GM21529 (cell line): ENCODE measurements around the gene ZNF764.
A peak's percentile ranks its signal among the peaks of the same experiment; 100 is the strongest.
"Not testable (repeated sequence)": the region's sequence is repeated elsewhere in the genome, so short reads cannot be mapped to it uniquely, and the experiment has no call there.

Experiments used
- ATAC-seq: cut with Tn5 transposase; IDR thresholded peaks from one replicate; pipeline ENCODE4 v1.9.1; 2021; ENCODE audit not compliant: unreplicated experiment

The ZNF764 gene

GRCh38 chr16:30548416-30549253 is 9.5 kb downstream of the ZNF764 start:
- no peak for ATAC-seq

- ATAC-seq: no peak
These were observed 12.1 kb downstream of the ZNF764 start for GRCh38 chr16:30546115-30546514.

GRCh38 chr16:30543067-30543466 is 15.1 kb downstream of the ZNF764 start:
- no peak for ATAC-seq

GRCh38 chr16:30541502-30542329 is 16.5 kb downstream of the ZNF764 start:
- no peak for ATAC-seq

- not testable (repeated sequence) for ATAC-seq
These were observed 17.2 kb downstream of the ZNF764 start for GRCh38 chr16:30540916-30541464.

GRCh38 chr16:30539986-30540526 is 18.1 kb downstream of the ZNF764 start:
- ATAC-seq: not testable (repeated sequence)

GRCh38 chr16:30539000-30539964 is 18.9 kb downstream of the ZNF764 start:
- no peak for ATAC-seq

GRCh38 chr16:30536391-30537024 is 21.7 kb downstream of the ZNF764 start:
- ATAC-seq: not testable (repeated sequence)

- peak; percentile 60 for ATAC-seq
These were observed 22.4 kb downstream of the ZNF764 start for GRCh38 chr16:30535777-30536190.

GRCh38 chr16:30535106-30535776 is 22.9 kb downstream of the ZNF764 start:
- ATAC-seq: peak; percentile 4

GRCh38 chr16:30534368-30535105 is 23.6 kb downstream of the ZNF764 start, which contains the start of gene ZNF747:
Gene ZNF747, minus strand, starts transcription at chr16:30534858. Its CDS starts 179 bp downstream, at chr16:30534679.
- peak; percentile 50 for ATAC-seq

GRCh38 chr16:30533748-30534367 is 24.3 kb downstream of the ZNF764 start:
- peak; percentile 22 for ATAC-seq

GRCh38 chr16:30533146-30533522 is 25.0 kb downstream of the ZNF764 start:
- ATAC-seq: no peak

- ATAC-seq: no peak
These were observed 25.7 kb downstream of the ZNF764 start for GRCh38 chr16:30532285-30533145.

- ATAC-seq: no peak
These were observed 27.8 kb downstream of the ZNF764 start for GRCh38 chr16:30530163-30531037.
